ENCODE results near the gene ACTR8.

The ACTR8 gene

GRCh38 chr3:53863145-53863544 is 18.8 kb downstream of the ACTR8 start:
- DNase-seq (ENCODE audit: low spot score), result no peak

DNA sequence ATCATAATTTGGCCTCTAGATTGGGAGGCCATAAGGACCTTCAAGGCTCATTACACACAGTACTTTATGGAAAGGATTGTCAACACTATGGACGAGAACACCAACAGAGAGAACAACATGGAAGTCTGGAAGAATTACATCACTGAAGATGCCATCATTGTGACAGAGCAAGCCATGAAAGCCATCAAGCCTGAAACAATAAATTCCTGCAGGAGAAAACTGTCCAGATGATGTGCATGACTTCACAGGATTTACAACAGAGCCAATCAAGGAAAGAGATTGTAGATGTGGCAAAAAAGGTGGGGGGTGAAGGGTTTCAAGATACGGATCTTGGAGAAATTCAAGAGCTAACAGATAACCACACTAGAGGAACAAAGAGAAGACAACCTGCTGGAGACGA is 19.7 kb downstream of the ACTR8 start:
- no peak for DNase-seq (ENCODE audit: low spot score)

DNA sequence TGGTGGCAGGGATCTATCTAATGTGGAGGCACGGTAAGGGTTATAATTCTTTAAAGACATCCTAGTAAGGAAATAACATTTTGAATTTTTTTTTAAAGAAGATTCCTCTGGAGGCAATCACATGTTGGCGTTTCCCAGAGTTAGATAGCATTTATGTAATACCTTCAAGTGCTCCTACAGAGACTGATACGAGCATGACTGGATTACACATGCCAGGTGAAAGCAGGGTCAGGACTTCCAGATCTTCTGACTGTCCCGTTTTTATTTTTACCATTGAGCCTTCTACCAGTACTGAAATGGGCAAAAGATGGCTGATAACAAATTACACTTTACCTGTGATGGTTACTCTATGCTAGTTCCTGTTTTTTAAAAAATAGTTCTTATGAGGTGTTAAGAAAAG is 21.8 kb downstream of the ACTR8 start:
- no peak for DNase-seq (ENCODE audit: low spot score)

GRCh38 chr3:53859178-53859577 is 22.8 kb downstream of the ACTR8 start:
- DNase-seq (ENCODE audit: low spot score), result no peak

- DNase-seq (ENCODE audit: low spot score), result no peak
These were observed 23.7 kb downstream of the ACTR8 start for GRCh38 chr3:53858096-53858741.

DNA sequence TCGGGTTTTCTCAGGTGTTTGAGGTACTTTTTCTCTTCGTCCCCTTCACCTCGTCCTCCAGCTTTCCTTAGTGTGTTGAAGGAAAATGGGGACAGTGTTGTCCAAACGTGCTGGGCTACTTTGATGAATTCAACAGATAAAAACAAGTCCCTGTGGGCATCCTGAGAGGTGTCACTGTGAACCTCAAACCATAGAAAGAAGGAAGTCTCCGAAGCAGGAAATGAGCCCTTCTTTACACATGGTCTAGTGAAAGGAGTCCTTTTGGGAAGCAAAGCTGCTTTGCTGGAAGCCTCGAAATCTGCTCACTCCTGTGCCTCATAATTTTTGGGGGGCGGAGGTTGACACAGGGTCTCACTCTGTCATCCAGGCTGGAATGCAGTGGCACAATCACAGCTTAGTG is 25.0 kb downstream of the ACTR8 start:
- DNase-seq (ENCODE audit: low spot score), result no peak

DNA sequence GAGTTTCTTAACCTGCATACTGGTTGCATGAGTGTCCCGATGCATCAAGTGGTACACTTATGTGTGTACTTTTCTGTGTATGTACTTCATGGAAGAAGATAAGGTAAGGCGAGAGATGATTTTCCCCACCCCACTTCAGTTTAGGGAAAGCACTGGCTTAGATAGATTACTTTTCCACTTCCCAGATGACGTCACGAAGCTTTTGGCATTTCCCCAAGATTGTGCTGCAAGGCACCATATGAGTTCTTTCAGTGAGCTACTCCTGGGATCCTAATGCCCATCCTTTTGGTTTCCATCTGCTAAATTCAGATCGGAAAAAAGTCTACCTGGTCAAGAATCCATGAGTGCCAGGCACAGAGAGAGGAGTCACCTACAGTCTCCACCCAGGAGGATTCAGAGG is 31.1 kb downstream of the ACTR8 start:
- DNase-seq (ENCODE audit: low spot score), result no peak

DNA sequence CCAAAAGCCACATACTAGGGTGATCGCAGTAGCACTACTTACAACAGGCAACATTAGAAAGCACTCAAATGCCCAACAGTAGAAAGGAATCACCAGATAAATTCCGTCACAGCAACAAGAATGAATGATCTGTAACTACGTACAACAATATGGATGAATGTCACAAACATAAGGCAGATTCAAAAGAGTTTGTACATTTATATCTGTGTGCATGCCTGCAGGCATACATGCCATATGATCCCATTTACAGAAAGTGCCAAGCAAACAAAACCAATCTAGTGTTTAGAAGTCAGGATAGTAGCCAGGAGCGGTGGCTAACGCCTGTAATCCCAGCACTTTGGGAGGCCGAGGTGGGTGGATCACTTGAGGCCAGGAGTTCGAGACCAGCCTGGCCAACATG is 32.0 kb downstream of the ACTR8 start:
- DNase-seq (ENCODE audit: low spot score), result no peak

DNA sequence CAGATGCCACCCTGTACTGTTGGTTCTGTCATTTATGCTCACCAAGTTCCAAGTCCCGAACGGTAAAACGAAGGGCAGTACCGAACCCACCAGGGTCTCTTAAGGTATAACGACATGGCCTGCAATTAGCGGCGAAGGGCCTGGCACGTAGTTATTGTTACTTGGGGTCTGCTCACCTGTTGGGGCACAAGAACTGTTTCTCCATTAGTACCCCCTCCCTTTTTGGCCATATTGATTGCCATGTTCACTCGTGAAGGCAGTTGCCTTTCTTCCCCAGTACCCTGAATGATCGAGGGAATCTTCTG is 35.1 kb downstream of the ACTR8 start:
- no peak for DNase-seq (ENCODE audit: low spot score)

DNA sequence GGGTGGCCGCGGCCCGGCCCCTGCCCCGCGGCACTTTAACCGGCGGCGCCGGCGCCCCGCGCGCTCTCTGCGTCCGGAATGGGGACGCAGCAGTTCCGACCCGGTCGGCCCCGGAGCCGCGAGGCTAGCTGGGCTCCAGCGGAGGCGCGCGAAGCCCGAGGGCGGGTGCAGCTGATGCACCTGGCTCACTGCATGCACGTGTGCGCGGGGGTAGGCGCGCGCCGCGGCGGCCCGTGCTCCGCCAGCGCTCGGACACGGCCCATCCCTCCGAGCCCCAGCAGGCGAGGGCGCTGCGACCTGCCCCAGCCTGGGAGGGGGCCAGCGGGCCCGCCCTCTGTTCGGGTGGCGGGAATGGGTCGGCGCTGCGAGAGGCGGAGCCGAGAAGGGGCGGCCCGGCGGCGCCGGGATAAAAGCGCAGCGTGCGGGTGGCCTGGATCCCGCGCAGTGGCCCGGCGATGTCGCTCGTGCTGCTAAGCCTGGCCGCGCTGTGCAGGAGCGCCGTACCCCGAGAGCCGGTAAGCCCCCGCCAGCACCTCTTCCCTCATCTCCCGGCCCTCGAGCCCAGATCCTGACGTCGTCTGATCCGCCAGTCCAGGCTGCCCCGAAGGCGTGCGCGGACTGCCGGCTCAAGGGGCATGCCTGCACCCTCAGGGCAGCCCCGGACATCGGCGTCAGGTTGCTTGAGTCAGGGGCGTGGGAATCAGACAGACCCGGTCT is 35.7 kb downstream of the ACTR8 start, which contains the start of the genes CHDH and IL17RB:
CHDH (minus strand) TSS at position 286 of the 717 bp plus-strand sequence. CDS start 22,411 bp downstream, outside the sequence.
IL17RB (plus strand) TSS at position 435 of the 717 bp plus-strand sequence; CDS start at position 456, 21 bp downstream.
- no peak for DNase-seq (ENCODE audit: low spot score)

DNA sequence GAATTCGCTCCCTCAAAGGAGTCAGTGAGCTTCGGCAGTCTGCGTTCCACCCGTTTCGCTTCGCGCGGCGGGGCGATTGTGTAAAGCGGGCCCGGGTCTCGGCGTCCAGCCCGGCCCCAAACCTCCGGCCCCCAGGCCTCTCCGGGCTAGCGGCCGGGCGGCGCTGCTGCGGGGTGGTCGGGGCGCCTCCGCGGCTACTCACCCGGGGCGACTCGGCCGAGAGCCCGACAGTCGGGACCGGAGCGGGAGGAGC is 36.1 kb downstream of the ACTR8 start:
- peak; percentile 77 for DNase-seq (ENCODE audit: low spot score)

GRCh38 chr3:53845103-53845880 is 36.7 kb downstream of the ACTR8 start:
- peak; percentile 74 for DNase-seq (ENCODE audit: low spot score)

GRCh38 chr3:53844262-53845102 is 37.5 kb downstream of the ACTR8 start:
- DNase-seq (ENCODE audit: low spot score), result peak; percentile 42

DNA sequence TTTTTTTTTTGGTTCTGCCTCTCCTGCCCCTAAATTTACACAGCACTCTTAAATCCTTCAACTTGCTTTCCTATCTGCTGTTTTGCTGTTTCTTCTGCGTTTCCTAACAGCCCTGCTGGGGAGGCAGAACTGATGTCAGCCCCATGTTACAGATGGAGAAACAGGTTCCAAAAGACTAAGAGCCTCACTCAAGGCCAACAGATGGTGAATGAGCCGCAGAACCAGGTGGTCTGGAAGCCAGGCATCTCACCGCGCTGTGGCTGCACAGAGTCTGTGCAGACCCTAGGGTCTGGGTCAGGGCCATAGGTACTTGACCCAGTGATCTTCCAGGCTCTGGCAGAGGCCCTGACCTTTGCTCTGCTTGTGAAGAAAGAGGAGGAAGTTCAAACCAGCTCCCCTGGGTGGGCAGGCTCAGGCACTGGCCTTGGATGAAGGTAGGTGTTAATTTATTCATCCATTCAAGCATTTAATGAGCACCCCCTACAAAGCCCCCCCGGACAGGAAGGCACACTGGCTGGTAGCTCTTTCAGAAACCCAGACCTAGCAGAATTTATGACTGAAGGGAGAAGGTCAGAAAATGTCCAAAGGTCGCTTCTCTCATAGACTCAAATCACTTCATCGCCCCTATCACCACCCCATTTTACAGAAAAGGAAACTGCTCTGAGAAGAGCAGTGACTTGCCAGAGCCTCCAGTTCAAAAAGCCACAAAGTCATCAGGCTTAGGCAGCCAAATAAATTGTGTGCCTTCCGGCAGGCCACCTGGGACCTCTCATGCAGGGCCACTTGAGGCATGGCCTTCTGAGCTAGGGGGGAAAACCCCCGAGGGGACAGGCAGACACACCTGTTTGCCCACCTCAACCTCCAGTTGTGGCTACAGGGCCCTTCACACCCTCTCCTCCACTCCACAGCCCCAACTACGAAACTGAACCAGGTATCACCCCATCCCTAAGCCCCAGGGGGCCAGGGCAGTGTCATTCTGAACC is 38.5 kb downstream of the ACTR8 start:
- DNase-seq (ENCODE audit: low spot score), result peak; percentile 37

GRCh38 chr3:53842436-53843194 is 39.3 kb downstream of the ACTR8 start:
- DNase-seq (ENCODE audit: low spot score), result peak; percentile 48

- peak; percentile 54 for DNase-seq (ENCODE audit: low spot score)
These were observed 40.7 kb downstream of the ACTR8 start for GRCh38 chr3:53841296-53841695.

DNA sequence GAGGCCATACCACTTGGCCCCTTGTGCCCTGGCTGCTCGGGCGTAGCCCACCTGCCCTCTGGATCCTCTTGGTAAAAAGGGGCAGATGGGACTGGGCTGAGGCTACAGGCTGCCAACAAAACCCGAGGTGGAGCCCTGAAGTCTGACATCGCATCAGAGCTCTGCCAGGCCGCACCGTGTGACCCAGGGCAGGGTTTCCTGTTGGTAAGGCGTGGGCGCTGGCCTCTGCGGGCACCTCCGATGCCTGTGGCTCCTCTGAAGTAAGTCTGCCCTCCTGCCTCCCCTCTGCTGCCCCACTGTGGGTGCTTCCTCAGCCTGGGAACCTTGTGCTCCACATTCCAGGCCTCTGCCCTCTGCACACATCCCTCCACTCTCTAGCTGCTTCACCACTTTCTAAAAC is 44.6 kb downstream of the ACTR8 start:
- DNase-seq (ENCODE audit: low spot score), result peak; percentile 23

- peak; percentile 33 for DNase-seq (ENCODE audit: low spot score)
These were observed 45.7 kb downstream of the ACTR8 start for GRCh38 chr3:53836084-53836872.

DNA sequence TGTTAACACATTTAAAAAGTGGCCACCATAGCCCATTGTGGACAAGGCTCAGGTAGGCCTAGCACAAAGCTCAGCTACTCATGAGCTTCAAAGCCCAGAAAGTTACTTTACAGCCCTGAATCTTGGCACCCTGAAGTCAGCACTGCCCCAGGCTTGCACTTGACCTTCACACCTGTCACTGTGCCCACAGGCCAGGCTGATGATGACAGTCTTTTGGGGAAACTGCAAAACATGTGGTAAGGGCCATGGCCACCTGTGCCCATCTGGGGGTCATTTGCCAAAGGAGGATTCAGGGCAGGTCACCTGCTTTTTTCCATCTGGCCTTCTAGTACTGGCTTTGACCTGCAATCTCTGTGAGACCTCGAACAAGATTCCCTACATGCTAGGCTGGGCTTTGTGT is 46.7 kb downstream of the ACTR8 start:
- no peak for DNase-seq (ENCODE audit: low spot score)
